Activated CD8-positive, alpha-beta T cell treated with anti-CD3 and anti-CD28 coated beads for 36 hours (primary cell): ENCODE results near the gene TTI1. TPM values are rescaled to one million over a fixed set of nuclear protein-coding genes. Genes with fewer than 3 reads are reported as not detected.

ENCODE experiments used
- ATAC-seq: fragments of 200-7000 bp; cut with Tn5 transposase; one replicate; pipeline ENCODE4 v1.10.0; 2021; ENCODE audit warnings: mild to moderate bottlenecking, moderate library complexity
- CTCF ChIA-PET: fragments of 350-600 bp; sonication (Branson Sonifier 250); formaldehyde crosslinking; loops from one replicate; lab custom pipeline; 2021; ENCODE audit warnings: antibody characterized with exemption; lab: Charles Lee
- POLR2A ChIA-PET: fragments of 350-600 bp; sonication (Branson Sonifier 250); formaldehyde crosslinking; loops from one replicate; lab custom pipeline; 2021; ENCODE audit warnings: antibody characterized with exemption; lab: Charles Lee
- DNase-seq: peaks from one replicate; pipeline ENCODE4 v3.0.0-alpha.2; 2020
- H3K27ac Mint-ChIP-seq: one replicate; pipeline ENCODE4 v1.8.0; 2021; ENCODE audit warnings: mild to moderate bottlenecking, mixed read lengths
- H3K27me3 Mint-ChIP-seq: one replicate; pipeline ENCODE4 v1.8.0; 2021; ENCODE audit warnings: mixed read lengths
- H3K36me3 Mint-ChIP-seq: one replicate; pipeline ENCODE4 v1.8.0; 2021; ENCODE audit warnings: low read depth, mixed read lengths
- H3K4me1 Mint-ChIP-seq: one replicate; pipeline ENCODE4 v1.8.0; 2021; ENCODE audit warnings: low read depth, mixed read lengths
- H3K4me3 Mint-ChIP-seq: one replicate; pipeline ENCODE4 v1.8.0; 2021; ENCODE audit warnings: mild to moderate bottlenecking, moderate library complexity, mixed read lengths
- H3K9me3 Mint-ChIP-seq: one replicate; pipeline ENCODE4 v1.8.0; 2021; ENCODE audit warnings: mixed read lengths
- intact Hi-C: fragments of 100-400 bp; cut with micrococcal nuclease; formaldehyde crosslinking; loops from one replicate; pipeline ENCODE4 v1.10.0; 2022
- total RNA-seq, 2 experiments: library from RNA; stranded (reverse); gene quantifications; one replicate each; pipeline ENCODE4 v1.2.3, GENCODE V29; 2021
- TF ChIP-seq, protein P1 (sequence below): fragments of 200-600 bp; IDR thresholded peaks from one replicate; pipeline ENCODE4 v1.8.0; 2022; ENCODE audit warnings: antibody characterized with exemption, mild to moderate bottlenecking

TTI1 gene
- total RNA-seq, 2 experiments from 2014 or later: 34.1 to 39.7 TPM

DNA sequence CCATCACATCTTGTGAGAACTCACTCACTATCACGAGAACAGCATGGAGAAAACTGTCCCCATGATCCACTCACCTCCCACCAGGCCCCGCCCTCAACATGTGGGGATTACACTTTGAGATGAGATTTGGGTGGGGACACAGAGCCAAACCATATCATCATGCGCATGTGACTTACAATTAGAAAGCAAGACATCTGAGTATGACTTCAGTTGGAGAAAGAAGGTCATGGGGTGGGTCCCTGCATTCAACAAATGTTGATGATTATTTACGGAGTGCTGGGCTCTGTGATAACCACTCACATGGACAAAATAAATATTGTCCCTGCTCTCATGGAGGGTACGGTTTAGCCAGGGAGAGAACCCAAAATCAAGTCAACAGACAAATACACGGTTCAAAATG is 92.4 kb downstream of the TTI1 start:
- DNase-seq (no peak), ATAC-seq (no peak)
- intact Hi-C loops: no loop called here
- Mint-ChIP-seq H3K36me3 (no peaks in the 10 kb centered on the region), H3K27ac (no peak overlapping the region), H3K27me3 (no peaks in the 10 kb centered on the region), H3K9me3 (no peaks in the 10 kb centered on the region), H3K4me3 (no peak overlapping the region), H3K4me1 (no peaks in the 10 kb centered on the region)
- POLR2A ChIA-PET: no interaction called here
- TF ChIP-seq, protein P1, sequence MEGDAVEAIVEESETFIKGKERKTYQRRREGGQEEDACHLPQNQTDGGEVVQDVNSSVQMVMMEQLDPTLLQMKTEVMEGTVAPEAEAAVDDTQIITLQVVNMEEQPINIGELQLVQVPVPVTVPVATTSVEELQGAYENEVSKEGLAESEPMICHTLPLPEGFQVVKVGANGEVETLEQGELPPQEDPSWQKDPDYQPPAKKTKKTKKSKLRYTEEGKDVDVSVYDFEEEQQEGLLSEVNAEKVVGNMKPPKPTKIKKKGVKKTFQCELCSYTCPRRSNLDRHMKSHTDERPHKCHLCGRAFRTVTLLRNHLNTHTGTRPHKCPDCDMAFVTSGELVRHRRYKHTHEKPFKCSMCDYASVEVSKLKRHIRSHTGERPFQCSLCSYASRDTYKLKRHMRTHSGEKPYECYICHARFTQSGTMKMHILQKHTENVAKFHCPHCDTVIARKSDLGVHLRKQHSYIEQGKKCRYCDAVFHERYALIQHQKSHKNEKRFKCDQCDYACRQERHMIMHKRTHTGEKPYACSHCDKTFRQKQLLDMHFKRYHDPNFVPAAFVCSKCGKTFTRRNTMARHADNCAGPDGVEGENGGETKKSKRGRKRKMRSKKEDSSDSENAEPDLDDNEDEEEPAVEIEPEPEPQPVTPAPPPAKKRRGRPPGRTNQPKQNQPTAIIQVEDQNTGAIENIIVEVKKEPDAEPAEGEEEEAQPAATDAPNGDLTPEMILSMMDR: no peak
- CTCF ChIA-PET: no interaction called here

- ChIA-PET POLR2A (no interaction called here), CTCF (no interaction called here)
- no peaks in the 10 kb centered on the region for H3K4me1 Mint-ChIP-seq
- H3K27me3 Mint-ChIP-seq: no peaks in the 10 kb centered on the region
- no peak overlapping the region for H3K27ac Mint-ChIP-seq
- H3K9me3 Mint-ChIP-seq: no peaks in the 10 kb centered on the region
- H3K36me3 Mint-ChIP-seq: no peaks in the 10 kb centered on the region
- intact Hi-C loops: no loop called here
- TF ChIP-seq, protein P1: no peak
- no peak for ATAC-seq
- DNase-seq: no peak
- no peak overlapping the region for H3K4me3 Mint-ChIP-seq
These were observed 93.3 kb downstream of the TTI1 start for GRCh38 chr20:37939701-37940560.

- CTCF ChIA-PET: no interaction called here
These were observed 94.3 kb downstream of the TTI1 start for GRCh38 chr20:37938954-37939353.

GRCh38 chr20:37938181-37938750 is 95.0 kb downstream of the TTI1 start:
- TF ChIP-seq, protein P1: no peak
- no peak for ATAC-seq
- Mint-ChIP-seq H3K27ac (no peak overlapping the region), H3K4me3 (no peak overlapping the region), H3K36me3 (no peaks in the 10 kb centered on the region), H3K9me3 (no peaks in the 10 kb centered on the region), H3K27me3 (no peaks in the 10 kb centered on the region), H3K4me1 (no peaks in the 10 kb centered on the region)
- ChIA-PET POLR2A (interaction anchor here (0.6 kb wide), 1 partner anchor 39 kb away, joined by 3 read pairs; no protein-coding TSS in a partner anchor), CTCF (no interaction called here)
- intact Hi-C loops: no loop called here
- DNase-seq: no peak

More at GRCh38 chr20:37938954-37939353, 94.3 kb downstream of the TTI1 start:
- DNase-seq (no peak), ATAC-seq (no peak)
- Mint-ChIP-seq H3K36me3 (no peaks in the 10 kb centered on the region), H3K9me3 (no peaks in the 10 kb centered on the region), H3K27ac (no peak overlapping the region), H3K4me3 (no peak overlapping the region), H3K4me1 (no peaks in the 10 kb centered on the region), H3K27me3 (no peaks in the 10 kb centered on the region)
- intact Hi-C loops: no loop called here
- POLR2A ChIA-PET: no interaction called here
- TF ChIP-seq, protein P1: no peak

DNA sequence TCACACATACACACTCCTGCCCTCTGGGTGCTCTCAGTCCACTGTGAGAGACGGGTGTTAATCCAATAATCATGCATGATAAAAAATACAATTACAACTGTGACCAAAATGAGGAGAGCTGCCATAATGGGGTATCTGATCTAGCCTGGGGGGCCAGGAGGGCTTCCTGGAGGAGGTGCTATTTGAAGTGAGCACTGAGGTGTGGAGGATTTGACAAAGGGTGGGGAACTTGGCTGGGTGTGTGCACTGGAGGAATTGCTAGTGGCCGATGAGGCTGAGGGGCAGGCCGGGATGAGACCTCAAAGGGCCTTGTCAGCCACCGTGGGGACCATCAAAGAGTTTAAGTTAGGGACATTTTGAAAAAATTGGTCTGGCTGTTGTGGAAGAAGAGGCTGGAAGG is 95.6 kb downstream of the TTI1 start:
- TF ChIP-seq, protein P1: no peak
- Mint-ChIP-seq H3K4me1 (no peaks in the 10 kb centered on the region), H3K4me3 (no peak overlapping the region), H3K9me3 (no peaks in the 10 kb centered on the region), H3K36me3 (no peaks in the 10 kb centered on the region), H3K27ac (no peak overlapping the region), H3K27me3 (no peaks in the 10 kb centered on the region)
- intact Hi-C loops: no loop called here
- ATAC-seq (no peak), DNase-seq (no peak)
- ChIA-PET POLR2A (no interaction called here), CTCF (no interaction called here)
